Naive B cell (primary cell): ENCODE results near the gene ELAVL3. TPM values are rescaled to one million over a fixed set of nuclear protein-coding genes. Genes with fewer than 3 reads are reported as not detected.

Experiments used
- ATAC-seq, 2 donors: fragments of 150-1000 bp; cut with Tn5 transposase; 2 replicates each; pipeline ENCODE4 v1.10.0; 2021; ENCODE audit warnings: low read depth in 2 of 2, mild to moderate bottlenecking in 2 of 2, moderate library complexity in 2 of 2
- DNase-seq: peaks from one replicate; pipeline ENCODE4 v3.0.0; 2022
- H3K27ac Mint-ChIP-seq, 6 donors: one replicate each; pipeline ENCODE4 v1.8.0; 2020 to 2022; ENCODE audit warnings: mild to moderate bottlenecking in 6 of 6, mixed read lengths in 6 of 6, moderate library complexity in 5 of 6, inconsistent platforms in 2 of 6
- H3K27me3 Mint-ChIP-seq, 3 donors: one replicate each; pipeline ENCODE4 v1.8.0; 2021 to 2022; ENCODE audit warnings: mixed read lengths in 3 of 3, mild to moderate bottlenecking in 1 of 3
- H3K36me3 Mint-ChIP-seq, 2 donors: one replicate each; pipeline ENCODE4 v1.8.0; 2020 to 2022; ENCODE audit warnings: mixed read lengths in 2 of 2, inconsistent platforms in 1 of 2, mild to moderate bottlenecking in 1 of 2
- H3K4me1 Mint-ChIP-seq, 3 donors: one replicate each; pipeline ENCODE4 v1.8.0; 2020 to 2022; ENCODE audit warnings: mixed read lengths in 3 of 3, inconsistent platforms in 1 of 3, mild to moderate bottlenecking in 1 of 3, moderate library complexity in 1 of 3
- H3K4me3 Mint-ChIP-seq, 8 donors: one replicate each; pipeline ENCODE4 v1.8.0; 2020 to 2022; ENCODE audit warnings: mild to moderate bottlenecking in 8 of 8, mixed read lengths in 8 of 8, moderate library complexity in 8 of 8, inconsistent platforms in 2 of 8
- H3K9me3 Mint-ChIP-seq, 7 donors: one replicate each; pipeline ENCODE4 v1.8.0; 2020 to 2022; ENCODE audit warnings: mixed read lengths in 7 of 7, mild to moderate bottlenecking in 5 of 7, inconsistent platforms in 2 of 7, moderate library complexity in 1 of 7
- polyA plus RNA-seq, 6 donors: library from polyadenylated mRNA; unstranded; fragments of 300-500 nt; fragmentation: Illumina TruSeq; gene quantifications; one replicate each; pipeline ENCODE4 v1.2.3, GENCODE V29; 2021; ENCODE audit warnings: low read depth in 6 of 6

The ELAVL3 gene
- polyA plus RNA-seq, 6 donors from 2014 or later, result not detected

DNA sequence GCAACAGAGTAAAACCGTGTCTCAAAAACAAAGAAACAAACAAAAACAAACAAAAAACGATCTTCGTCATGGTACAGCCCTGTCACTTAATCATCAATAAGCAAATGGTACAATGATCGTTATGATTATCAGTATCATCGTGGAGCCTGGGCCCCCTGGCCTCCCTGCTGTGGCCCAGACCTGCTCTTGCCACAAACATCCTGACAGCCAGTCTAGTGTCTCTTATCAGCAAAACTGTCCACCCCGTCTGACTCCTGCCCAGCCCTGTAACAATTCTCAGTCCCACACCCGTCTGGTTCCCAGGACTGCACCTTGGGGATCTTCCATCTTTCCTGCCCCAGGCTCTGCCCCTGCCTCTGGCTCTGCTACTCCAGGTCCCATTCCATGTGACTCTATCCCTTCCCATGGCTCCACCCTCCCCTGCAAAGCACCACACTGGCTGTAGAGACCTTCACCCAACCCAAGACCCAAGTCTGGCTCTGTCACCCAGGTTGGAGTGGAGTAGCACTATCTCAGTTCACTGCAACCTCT, 19.1 kb upstream of the ELAVL3 start:
- H3K4me1 Mint-ChIP-seq, result peaks cover 10 to 20% (median 13%) of the 10 kb centered on the region in 3 donors
- peaks cover 4 to 6% of the 10 kb centered on the region in 2 donors for H3K36me3 Mint-ChIP-seq
- ATAC-seq, result no peak
- no peak for DNase-seq
- H3K27me3 Mint-ChIP-seq, result no peaks in the 10 kb centered on the region
- no peaks in the 10 kb centered on the region for H3K9me3 Mint-ChIP-seq
- peak overlapping the region in 1 of 6 donors; percentile 5 for H3K27ac Mint-ChIP-seq
- H3K4me3 Mint-ChIP-seq, result no peak overlapping the region

DNA sequence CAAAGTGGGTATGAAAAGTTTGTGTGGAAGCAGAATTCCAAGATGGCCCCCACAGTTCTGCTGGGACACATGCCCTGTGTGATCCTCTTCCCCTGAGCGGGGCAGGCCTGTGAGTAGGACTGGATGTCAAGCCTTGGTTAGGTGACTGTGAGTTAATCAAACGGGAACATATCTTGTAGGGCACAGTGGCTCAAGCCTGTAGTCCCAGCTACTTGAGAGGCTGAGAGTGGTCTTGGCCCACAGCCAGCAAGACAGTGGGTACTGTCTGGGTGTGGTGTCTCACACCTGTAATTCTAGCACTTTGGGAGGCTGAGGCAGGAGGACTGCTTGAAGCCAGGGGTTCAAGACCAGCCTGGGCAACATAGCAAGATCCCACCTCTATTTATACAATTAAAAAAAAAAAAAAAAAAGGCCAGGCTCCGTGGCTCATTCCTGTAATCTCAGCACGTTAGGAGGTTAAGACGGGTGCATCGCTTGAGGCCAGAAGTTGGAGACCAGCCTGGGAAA, 18.4 kb upstream of the ELAVL3 start:
- Mint-ChIP-seq H3K27ac (no peak overlapping the region), H3K27me3 (no peaks in the 10 kb centered on the region), H3K9me3 (no peaks in the 10 kb centered on the region), H3K36me3 (peaks cover 4 to 10% of the 10 kb centered on the region in 2 donors), H3K4me3 (no peak overlapping the region), H3K4me1 (peaks cover 4 to 13% (median 7%) of the 10 kb centered on the region in 3 donors)
- DNase-seq (no peak), ATAC-seq (no peak)

DNA sequence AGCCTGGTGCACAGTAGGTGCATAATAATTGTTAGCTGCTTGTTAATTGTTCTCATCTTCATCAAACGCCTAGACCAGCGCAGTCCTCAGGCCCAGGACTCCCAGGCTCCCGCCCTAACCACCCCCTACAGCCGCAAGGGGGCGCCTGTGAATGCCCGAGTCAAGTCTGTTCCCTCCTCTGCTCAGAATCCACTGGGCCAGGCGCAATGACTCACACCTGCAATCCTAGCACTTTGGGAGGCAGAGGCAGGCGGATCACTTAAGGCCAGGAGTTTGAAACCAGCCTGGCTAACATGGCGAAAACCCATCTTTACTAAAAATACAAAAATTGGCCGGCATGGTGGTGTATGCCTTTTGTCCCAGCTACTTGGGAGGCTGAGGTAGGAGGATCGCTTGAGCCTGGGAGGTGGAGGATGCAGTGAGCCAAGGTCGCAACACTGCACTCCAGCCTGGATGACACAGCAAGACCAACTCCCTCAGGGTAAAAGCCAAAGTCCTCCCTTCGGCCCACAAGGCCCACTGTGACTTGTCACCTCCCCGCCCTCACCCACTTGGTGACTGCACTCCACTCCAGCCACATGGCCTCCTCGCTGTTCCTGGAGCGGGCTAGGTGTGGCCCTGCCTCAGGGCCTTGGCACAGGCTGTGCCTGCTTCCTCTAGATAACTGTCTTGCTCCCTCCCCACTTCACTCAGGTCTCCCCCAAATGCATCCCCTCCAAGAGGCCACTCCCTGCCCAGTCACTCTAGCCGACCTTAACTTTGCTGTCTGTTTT, 15.7 kb upstream of the ELAVL3 start:
- DNase-seq (peak; percentile 43), ATAC-seq (peak; percentile 57 to 79)
- Mint-ChIP-seq H3K36me3 (peaks cover 4 to 10% of the 10 kb centered on the region in 2 donors), H3K4me1 (peaks cover 3 to 7% (median 4%) of the 10 kb centered on the region in 3 donors), H3K4me3 (no peak overlapping the region), H3K27ac (peak overlapping the region in 2 of 6 donors; percentile 72 to 88), H3K9me3 (no peaks in the 10 kb centered on the region), H3K27me3 (no peaks in the 10 kb centered on the region)

DNA sequence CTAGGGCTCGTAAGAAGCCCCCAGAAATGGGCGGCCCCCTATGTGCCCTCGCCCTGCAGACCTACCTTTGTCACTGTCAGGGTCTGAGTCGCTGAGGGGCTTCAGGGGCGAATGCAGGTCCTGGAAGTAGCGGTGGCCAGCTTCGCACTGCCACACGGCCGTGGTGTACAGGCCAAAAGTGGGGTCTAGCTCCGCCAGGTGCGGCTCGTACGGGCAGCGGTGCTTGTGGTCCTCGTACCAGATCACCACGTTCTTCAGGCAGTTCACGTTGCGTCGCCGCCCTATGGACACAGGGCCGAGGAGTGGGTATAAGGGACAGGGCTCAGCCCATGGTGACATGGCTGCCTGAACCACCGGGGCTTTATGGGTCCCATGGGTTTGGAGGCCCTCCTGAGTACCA, 15.0 kb upstream of the ELAVL3 start:
- ATAC-seq (no peak), DNase-seq (no peak)
- Mint-ChIP-seq H3K27ac (peak overlapping the region in 1 of 6 donors; percentile 85), H3K36me3 (peaks cover 6 to 14% of the 10 kb centered on the region in 2 donors), H3K4me1 (peaks cover 0 to 6% (median 3%) of the 10 kb centered on the region in 3 donors), H3K9me3 (no peaks in the 10 kb centered on the region), H3K4me3 (no peak overlapping the region), H3K27me3 (no peaks in the 10 kb centered on the region)

DNA sequence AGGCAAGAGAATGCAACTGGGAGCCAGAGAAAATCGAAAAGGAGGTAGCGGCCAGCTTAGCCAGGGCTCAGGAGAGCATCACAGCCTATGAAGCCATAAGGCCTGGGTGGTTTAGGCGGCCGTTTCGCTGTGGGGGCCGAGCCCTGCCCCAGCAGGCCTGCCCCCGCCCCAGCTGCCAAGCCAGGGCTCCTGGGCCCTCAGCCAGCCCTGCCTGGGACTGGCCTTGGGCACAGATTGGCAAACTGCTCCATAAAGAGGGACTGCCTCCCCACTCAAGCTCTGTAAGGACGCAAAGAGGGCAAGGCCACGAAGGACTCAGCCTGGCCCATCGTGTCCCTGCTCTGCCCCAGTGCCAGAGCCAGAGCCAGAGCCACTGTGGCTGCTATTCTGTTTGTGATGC, 14.6 kb upstream of the ELAVL3 start:
- peaks cover 10 to 18% of the 10 kb centered on the region in 2 donors for H3K36me3 Mint-ChIP-seq
- ATAC-seq (no peak), DNase-seq (no peak)
- H3K4me1 Mint-ChIP-seq, result peaks cover 0 to 7% (median 6%) of the 10 kb centered on the region in 3 donors
- no peaks in the 10 kb centered on the region for H3K27me3 Mint-ChIP-seq
- H3K9me3 Mint-ChIP-seq, result no peaks in the 10 kb centered on the region
- no peak overlapping the region for H3K4me3 Mint-ChIP-seq
- no peak overlapping the region for H3K27ac Mint-ChIP-seq

DNA sequence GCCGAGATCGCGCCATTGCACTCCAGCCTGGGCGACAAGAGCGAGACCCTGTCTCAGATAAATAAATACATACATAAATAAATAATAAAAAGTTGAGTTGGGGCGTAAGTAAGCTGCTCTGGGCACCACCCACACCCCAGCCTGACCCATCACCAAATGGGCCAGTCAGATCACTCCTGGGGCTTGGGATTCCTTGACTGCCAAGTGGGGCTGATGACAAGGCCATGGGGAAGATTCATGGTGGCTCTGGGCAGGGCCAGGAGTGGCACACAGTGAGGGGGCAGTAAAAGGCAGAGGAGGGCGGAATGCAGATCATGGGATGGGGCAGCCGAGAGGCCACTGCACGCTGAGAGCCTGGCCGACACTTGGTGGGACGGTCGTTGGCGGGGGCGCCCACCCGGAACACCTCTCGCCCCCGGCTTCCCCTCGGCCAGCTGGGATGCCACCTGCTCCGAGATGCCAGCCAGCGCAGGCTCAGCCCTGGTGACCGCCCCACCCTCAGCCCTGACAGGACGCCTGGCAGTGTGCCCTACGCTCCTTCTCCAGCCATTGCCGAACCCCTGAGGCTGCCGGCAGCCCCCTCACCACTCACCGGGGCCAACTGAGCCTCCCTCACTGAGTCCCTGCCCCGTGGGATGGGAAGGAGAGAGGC, 13.9 kb upstream of the ELAVL3 start:
- H3K36me3 Mint-ChIP-seq, result peaks cover 9 to 22% of the 10 kb centered on the region in 2 donors
- H3K27ac Mint-ChIP-seq, result no peak overlapping the region
- ATAC-seq, result no peak
- H3K4me1 Mint-ChIP-seq, result peaks cover 2 to 7% (median 4%) of the 10 kb centered on the region in 3 donors
- H3K4me3 Mint-ChIP-seq, result peak overlapping the region in 1 of 8 donors; percentile 47
- no peaks in the 10 kb centered on the region for H3K27me3 Mint-ChIP-seq
- no peaks in the 10 kb centered on the region for H3K9me3 Mint-ChIP-seq
- DNase-seq, result no peak

DNA sequence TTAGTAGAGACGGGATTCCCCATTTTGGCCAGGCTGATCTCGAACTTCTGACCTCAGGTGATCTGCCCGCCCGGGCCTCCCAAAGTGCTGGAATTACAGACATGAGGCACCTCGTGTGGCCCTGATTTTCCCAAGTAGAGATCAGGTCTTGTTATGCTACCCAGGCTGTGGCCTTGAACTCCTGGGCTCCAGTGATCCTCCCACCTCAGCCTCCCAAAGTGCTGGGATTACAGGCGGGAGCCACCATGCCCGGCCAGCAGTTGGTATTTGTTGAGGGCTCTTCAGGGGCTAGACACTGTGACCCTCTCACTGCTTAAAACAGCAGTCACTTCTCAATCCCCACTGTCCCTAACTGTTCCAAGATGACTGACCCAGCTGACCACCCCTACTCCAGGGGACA, 8.5 kb upstream of the ELAVL3 start:
- Mint-ChIP-seq H3K4me1 (peaks cover 4 to 7% (median 6%) of the 10 kb centered on the region in 3 donors), H3K27ac (peak overlapping the region in 1 of 6 donors; percentile 36), H3K9me3 (no peaks in the 10 kb centered on the region), H3K27me3 (peaks cover 0 to 8% (median 3%) of the 10 kb centered on the region in 3 donors), H3K4me3 (no peak overlapping the region), H3K36me3 (peaks cover 9 to 24% of the 10 kb centered on the region in 2 donors)
- ATAC-seq (no peak), DNase-seq (no peak)

DNA sequence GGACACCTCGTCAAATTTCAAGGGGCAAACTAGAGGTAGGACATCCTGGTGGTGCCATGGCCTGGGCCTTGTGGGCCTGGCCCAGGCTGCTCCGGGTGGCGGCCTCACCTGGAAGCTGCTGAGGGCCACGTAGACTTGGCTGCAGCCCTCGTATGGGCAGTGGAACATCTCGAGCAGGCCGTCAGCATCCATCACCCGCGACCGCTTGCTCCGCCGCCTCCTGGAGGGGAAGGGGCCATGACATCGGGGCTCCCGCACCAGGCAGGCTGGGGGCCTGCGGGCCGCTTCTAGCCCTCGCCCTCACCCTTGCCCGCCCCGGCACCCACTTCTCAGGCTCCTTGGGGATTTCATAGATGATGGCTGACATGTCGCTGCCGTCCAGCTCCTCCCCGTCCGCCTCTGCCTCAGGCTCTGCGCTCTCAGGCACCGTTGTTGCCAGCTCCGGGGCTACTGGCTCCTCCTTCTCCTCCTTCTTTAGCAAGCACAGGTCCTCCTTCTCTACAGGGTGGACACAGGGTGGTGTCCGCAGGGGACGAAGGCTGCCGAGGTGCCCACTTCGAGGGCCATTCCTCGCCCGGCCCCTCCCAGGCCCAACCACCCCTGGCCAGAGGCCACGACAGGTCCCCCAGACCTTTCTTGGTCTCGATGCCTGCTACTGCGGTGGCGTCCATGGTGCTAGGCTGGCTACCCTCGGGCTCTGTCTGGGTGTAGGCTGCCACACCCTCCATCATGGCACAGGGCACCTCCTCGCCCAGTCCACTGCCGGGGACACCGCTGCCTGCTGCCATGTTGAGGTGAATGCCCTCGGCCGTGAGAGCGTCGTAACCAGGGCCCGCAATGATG, 6.0 kb upstream of the ELAVL3 start:
- DNase-seq (no peak), ATAC-seq (no peak)
- H3K27ac Mint-ChIP-seq, result no peak overlapping the region
- H3K4me3 Mint-ChIP-seq, result no peak overlapping the region
- no peaks in the 10 kb centered on the region for H3K9me3 Mint-ChIP-seq
- peaks cover 9 to 24% of the 10 kb centered on the region in 2 donors for H3K36me3 Mint-ChIP-seq
- peaks cover 4 to 17% (median 13%) of the 10 kb centered on the region in 3 donors for H3K27me3 Mint-ChIP-seq
- H3K4me1 Mint-ChIP-seq, result peaks cover 13 to 20% (median 14%) of the 10 kb centered on the region in 3 donors

DNA sequence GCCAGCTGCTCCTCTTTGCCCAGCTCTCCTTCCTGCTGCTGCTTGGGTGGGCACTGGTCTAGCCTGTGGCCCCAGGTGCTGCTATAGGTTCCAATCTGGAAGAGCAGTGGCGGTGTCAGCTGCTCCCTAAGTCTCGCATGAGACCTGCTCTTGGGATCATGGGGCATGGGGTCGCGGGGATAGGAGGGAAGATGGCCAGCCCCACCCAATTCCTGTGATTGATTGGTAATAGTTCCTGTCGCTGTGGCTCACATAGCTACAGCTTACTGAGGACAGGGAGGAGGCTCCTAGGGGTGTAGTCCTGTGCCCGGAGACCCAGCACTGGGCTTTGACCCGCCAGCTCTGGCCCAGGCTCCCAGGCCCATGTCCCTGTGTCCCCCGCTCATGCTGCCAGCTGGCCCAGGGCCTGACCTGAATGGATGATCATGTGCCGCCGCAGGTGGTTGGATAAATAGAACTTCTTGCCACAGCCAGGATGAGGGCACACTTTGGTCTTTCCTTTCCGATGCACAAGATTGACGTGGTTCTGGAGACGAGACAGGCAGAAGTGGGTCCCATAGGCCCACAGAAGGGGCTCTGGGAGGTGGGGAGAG, 4.5 kb upstream of the ELAVL3 start:
- H3K27ac Mint-ChIP-seq, result no peak overlapping the region
- H3K9me3 Mint-ChIP-seq, result peaks cover 0 to 3% (median 0%) of the 10 kb centered on the region in 7 donors
- no peak overlapping the region for H3K4me3 Mint-ChIP-seq
- peaks cover 4 to 16% of the 10 kb centered on the region in 2 donors for H3K36me3 Mint-ChIP-seq
- no peak for ATAC-seq
- H3K27me3 Mint-ChIP-seq, result peaks cover 9 to 26% (median 23%) of the 10 kb centered on the region in 3 donors
- peaks cover 17 to 23% (median 20%) of the 10 kb centered on the region in 3 donors for H3K4me1 Mint-ChIP-seq
- DNase-seq, result no peak

DNA sequence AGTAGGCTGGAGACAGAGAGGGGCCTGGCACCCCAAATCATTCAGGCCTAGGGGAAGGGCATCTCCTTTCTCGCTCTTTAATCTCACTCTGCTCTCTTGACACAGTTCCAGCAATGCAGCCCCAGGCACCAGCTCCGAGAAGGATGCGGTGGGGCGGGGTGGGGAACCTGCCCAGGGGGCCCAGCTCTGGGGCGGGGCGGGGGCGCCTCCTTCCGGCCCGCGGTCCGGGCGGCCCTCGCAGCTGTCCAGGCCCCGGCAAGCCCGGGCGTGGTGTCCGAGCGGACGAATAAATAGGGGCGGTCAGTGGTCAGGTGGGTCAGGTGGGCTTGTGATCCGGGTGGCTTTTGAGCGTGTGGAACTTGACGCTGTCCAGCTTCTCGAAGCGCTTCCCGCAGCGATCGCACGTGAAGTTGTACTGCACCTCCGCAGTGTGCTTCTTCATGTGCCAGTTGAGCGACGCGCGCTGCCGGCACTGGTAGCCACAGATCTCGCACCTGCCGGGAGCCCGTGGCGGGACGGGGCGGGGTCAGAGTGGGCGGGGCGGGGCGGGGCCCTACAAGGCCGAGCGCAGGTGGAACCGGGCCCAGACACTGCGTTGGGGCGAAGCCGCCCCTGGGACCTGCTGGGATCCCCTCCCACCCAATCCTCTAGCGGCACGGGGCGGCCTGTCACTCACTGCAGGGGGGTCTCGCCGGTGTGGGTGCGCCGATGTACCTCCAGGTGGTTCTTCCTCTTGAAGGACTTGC, 2.7 kb upstream of the ELAVL3 start:
- Mint-ChIP-seq H3K4me1 (peaks cover 22 to 31% (median 23%) of the 10 kb centered on the region in 3 donors), H3K27me3 (peaks cover 15 to 35% (median 32%) of the 10 kb centered on the region in 3 donors), H3K9me3 (peaks cover 0 to 5% (median 0%) of the 10 kb centered on the region in 7 donors), H3K36me3 (peaks cover 0 to 10% of the 10 kb centered on the region in 2 donors), H3K4me3 (peak overlapping the region in 1 of 8 donors; percentile 62), H3K27ac (no peak overlapping the region)
- DNase-seq (no peak), ATAC-seq (no peak)

DNA sequence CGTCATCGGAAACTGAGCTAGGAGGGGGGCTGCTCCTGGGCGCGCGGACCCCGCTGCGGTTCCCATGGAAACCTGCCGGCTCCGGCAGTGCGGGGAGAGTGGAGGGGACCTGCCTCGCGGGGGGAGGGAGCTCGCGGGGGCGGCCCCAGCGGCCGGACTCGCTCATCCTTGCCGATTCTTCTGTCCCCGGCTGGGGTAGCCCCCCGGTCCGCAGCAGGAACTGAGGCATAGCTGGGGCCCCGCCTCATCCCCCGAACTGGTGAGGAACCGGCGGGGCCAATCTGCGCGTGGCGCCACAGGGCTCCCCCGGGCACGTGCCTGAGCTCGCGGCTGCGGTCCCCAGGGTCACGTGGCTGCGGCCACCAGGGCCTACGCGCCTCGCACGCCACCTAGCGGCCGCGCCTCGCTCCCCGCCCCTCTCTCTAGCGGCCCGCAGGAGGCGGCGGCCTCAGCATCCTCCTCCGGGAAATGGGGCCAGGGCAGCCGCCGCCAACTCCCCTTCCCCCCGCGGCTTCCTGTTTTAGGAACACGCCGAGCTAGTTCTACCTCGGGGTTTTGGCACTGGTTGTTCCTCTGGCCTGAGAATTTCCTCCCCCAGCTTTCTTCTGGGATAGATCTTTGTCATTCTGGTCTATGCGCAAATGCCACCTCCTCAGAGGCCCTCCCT, 1.7 kb upstream of the ELAVL3 start:
- peak; percentile 83 for DNase-seq
- Mint-ChIP-seq H3K4me3 (peak overlapping the region; percentile 54 to 80 (median 70)), H3K9me3 (peaks cover 0 to 5% (median 0%) of the 10 kb centered on the region in 7 donors), H3K36me3 (peaks cover 0 to 10% of the 10 kb centered on the region in 2 donors), H3K27ac (peak overlapping the region in 4 of 6 donors; percentile 54 to 93 (median 74)), H3K27me3 (peaks cover 18 to 40% (median 40%) of the 10 kb centered on the region in 3 donors), H3K4me1 (peaks cover 24 to 32% (median 26%) of the 10 kb centered on the region in 3 donors)
- ATAC-seq, result peak; percentile 79 to 80
